Neural cell (in vitro differentiated cells): ENCODE measurements around the gene CPT2. TPM values are rescaled to one million over a fixed set of nuclear protein-coding genes. Genes with fewer than 3 reads are reported as not detected.

Experiments
- H2AFZ ChIP-seq: fragments of 200-600, 300-800 bp; sonication (generic), shearing (Covaris generic); 2 replicates; pipeline ENCODE4 v1.6.0; 2014; ENCODE audit warnings: low read depth, mild to moderate bottlenecking, antibody characterized with exemption, low read length, moderate library complexity
- H3F3A ChIP-seq: fragments of 200-600 bp; shearing (Covaris generic); 2 replicates; pipeline ENCODE4 v1.6.1; 2016; ENCODE audit warnings: mild to moderate bottlenecking, moderate library complexity, mixed read lengths, antibody characterized with exemption, low read length; ENCODE audit not compliant: insufficient read depth, poor library complexity, severe bottlenecking
- H3K27ac ChIP-seq: fragments of 200-600, 300-800 bp; sonication (generic), shearing (Covaris generic); 2 replicates; pipeline ENCODE4 v1.5.1; 2014; ENCODE audit warnings: mild to moderate bottlenecking, low read length, moderate library complexity
- H3K27me3 ChIP-seq: fragments of 300-800, 200-600 bp; sonication (generic), shearing (Covaris generic); 2 replicates; pipeline ENCODE4 v1.6.0; 2014; ENCODE audit warnings: mild to moderate bottlenecking, low read depth, low read length, moderate library complexity; ENCODE audit not compliant: insufficient read depth
- H3K36me3 ChIP-seq: fragments of 300-800, 200-600 bp; sonication (generic), shearing (Covaris generic); 2 replicates; pipeline ENCODE4 v1.5.1; 2014; ENCODE audit warnings: mild to moderate bottlenecking, antibody characterized with exemption, low read length, moderate library complexity; ENCODE audit not compliant: insufficient read depth
- H3K4me2 ChIP-seq: fragments of 300-800, 200-600 bp; sonication (generic), shearing (Covaris generic); 2 replicates; pipeline ENCODE4 v1.6.0; 2014; ENCODE audit warnings: mild to moderate bottlenecking, low read length
- H3K4me3 ChIP-seq: fragments of 300-800, 200-600 bp; sonication (generic), shearing (Covaris generic); 2 replicates; pipeline ENCODE4 v1.5.1; 2014; ENCODE audit warnings: mild to moderate bottlenecking, low read length, moderate library complexity
- H3K79me2 ChIP-seq: fragments of 200-600 bp; shearing (Covaris generic); replicated peaks from 2 replicates; pipeline ENCODE4 v1.6.0; 2014; ENCODE audit warnings: mild to moderate bottlenecking, low read length, moderate library complexity; ENCODE audit not compliant: insufficient read depth
- H3K9ac ChIP-seq: fragments of 300-800, 200-600 bp; sonication (generic), shearing (Covaris generic); 2 replicates; pipeline ENCODE4 v1.6.1; 2016; ENCODE audit warnings: mild to moderate bottlenecking, low read length, mixed read lengths
- H3K9me2 ChIP-seq: fragments of 200-600 bp; shearing (Covaris generic); 2 replicates; pipeline ENCODE4 v1.6.1; 2016; ENCODE audit warnings: mild to moderate bottlenecking, low read length, mixed read lengths; ENCODE audit not compliant: insufficient read depth
- H3K9me3 ChIP-seq: fragments of 200-600, 300-800 bp; sonication (generic), shearing (Covaris generic); 2 replicates; pipeline ENCODE4 v1.6.1; 2016; ENCODE audit warnings: mild to moderate bottlenecking, mixed run types, low read length, moderate library complexity, mixed read lengths
- H4K20me1 ChIP-seq: fragments of 200-600 bp; shearing (Covaris generic); 2 replicates; pipeline ENCODE4 v1.6.1; 2016; ENCODE audit warnings: mild to moderate bottlenecking, mixed run types; ENCODE audit not compliant: insufficient read depth
- CTCF ChIP-seq: fragments of 450-650 bp; IDR thresholded peaks from 2 replicates; pipeline ENCODE4 v1.5.1; 2014; ENCODE audit warnings: antibody characterized with exemption, mild to moderate bottlenecking, moderate library complexity; ENCODE audit not compliant: poor library complexity, severe bottlenecking
- EP300 ChIP-seq: fragments of 450-650 bp; conservative IDR thresholded peaks from 2 replicates; pipeline ENCODE4 v1.6.1; 2014; ENCODE audit warnings: antibody characterized with exemption, mild to moderate bottlenecking, moderate library complexity; ENCODE audit not compliant: poor library complexity, severe bottlenecking
- EZH2 ChIP-seq: fragments of 200-600, 300-800 bp; shearing (Covaris generic), sonication (generic); IDR thresholded peaks from 2 replicates; pipeline ENCODE4 v1.6.1; 2014; ENCODE audit warnings: antibody characterized with exemption, low read length, borderline replicate concordance, mild to moderate bottlenecking; ENCODE audit not compliant: insufficient read depth, poor library complexity, severe bottlenecking
- MXI1 ChIP-seq: fragments of 450-650 bp; conservative IDR thresholded peaks from 2 replicates; pipeline ENCODE4 v1.6.1; 2014; ENCODE audit warnings: antibody characterized with exemption, mild to moderate bottlenecking; ENCODE audit not compliant: poor library complexity, severe bottlenecking
- POLR2AphosphoS5 ChIP-seq: IDR thresholded peaks from 2 replicates; pipeline ENCODE4 v1.6.1; 2012
- RAD21 ChIP-seq: fragments of 450-650 bp; conservative IDR thresholded peaks from 2 replicates; pipeline ENCODE4 v1.6.1; 2014; ENCODE audit warnings: antibody characterized with exemption, mild to moderate bottlenecking, moderate library complexity
- REST ChIP-seq: IDR thresholded peaks from 2 replicates; pipeline ENCODE4 v1.6.1; 2012; ENCODE audit warnings: borderline replicate concordance
- SMC3 ChIP-seq: fragments of 450-650 bp; conservative IDR thresholded peaks from 2 replicates; pipeline ENCODE4 v1.6.1; 2014; ENCODE audit warnings: antibody characterized with exemption, mild to moderate bottlenecking, moderate library complexity; ENCODE audit not compliant: poor library complexity
- TAF1 ChIP-seq: IDR thresholded peaks from 2 replicates; pipeline ENCODE4 v1.6.1; 2012; ENCODE audit warnings: low read depth
- polyA plus RNA-seq: library from polyadenylated mRNA; depleted of rRNA; stranded (reverse); fragments of >200 nt; gene quantifications from 2 replicates; pipeline ENCODE4 v1.2.3, GENCODE V29; 2014

CPT2 gene
- polyA plus RNA-seq, 1 donor from 2014 or later: 5.3 TPM

- H3K9ac ChIP-seq: no peak overlapping the region
- H4K20me1 ChIP-seq: no peaks in the 10 kb centered on the region
- no peaks in the 10 kb centered on the region for H3K9me2 ChIP-seq
- no peak overlapping the region for H3K4me3 ChIP-seq
- H3K27ac ChIP-seq: no peak overlapping the region
- peaks cover 7% of the 10 kb centered on the region for H3K36me3 ChIP-seq
- H3K27me3 ChIP-seq: no peaks in the 10 kb centered on the region
- H3K9me3 ChIP-seq: no peaks in the 10 kb centered on the region
- no peak overlapping the region for H3K4me2 ChIP-seq
- H3F3A ChIP-seq: no peaks in the 10 kb centered on the region
- no peak overlapping the region for H2AFZ ChIP-seq
- H3K79me2 ChIP-seq: no peaks in the 10 kb centered on the region
- TF ChIP-seq EZH2: no peak
- no peak for TF ChIP-seq RAD21
- no peak for TF ChIP-seq MXI1
- no peak for TF ChIP-seq TAF1
- TF ChIP-seq SMC3: no peak
- no peak for TF ChIP-seq REST
- TF ChIP-seq POLR2AphosphoS5: no peak
Observed at GRCh38 chr1:53260631-53261247, 64.1 kb downstream of the CPT2 start.

- Histone ChIP-seq H3K36me3 (peaks cover 7% of the 10 kb centered on the region), H3K9me3 (no peaks in the 10 kb centered on the region), H3K4me2 (no peak overlapping the region), H3K79me2 (no peaks in the 10 kb centered on the region), H3F3A (no peaks in the 10 kb centered on the region), H3K9ac (no peak overlapping the region), H3K9me2 (no peaks in the 10 kb centered on the region), H3K27ac (no peak overlapping the region), H2AFZ (no peak overlapping the region), H3K27me3 (no peaks in the 10 kb centered on the region), H4K20me1 (no peaks in the 10 kb centered on the region), H3K4me3 (no peak overlapping the region)
- TF ChIP-seq REST: no peak
- no peak for TF ChIP-seq CTCF
- TF ChIP-seq RAD21: no peak
- TF ChIP-seq EP300: no peak
- TF ChIP-seq MXI1: no peak
Observed at GRCh38 chr1:53262000-53262399, 65.4 kb downstream of the CPT2 start.

Other genes with a start within 250 kb of the CPT2 start
- 0.07 and 0.20 TPM in 2 replicates for gene PODN, start 134.6 kb upstream of the CPT2 start, polyA plus RNA-seq
- gene SLC1A7, start 54.2 kb upstream of the CPT2 start, polyA plus RNA-seq: not detected in 2 replicates
- 103 and 104 TPM in 2 replicates for gene CZIB, start 23.8 kb downstream of the CPT2 start, polyA plus RNA-seq
- 42.6 and 53.3 TPM in 2 replicates for gene MAGOH, start 41.7 kb downstream of the CPT2 start, polyA plus RNA-seq
- 65.8 TPM in 2 replicates for gene LRP8, start 131.2 kb downstream of the CPT2 start, polyA plus RNA-seq